Right ventricle myocardium inferior (tissue), 1 donor: Measurements from ENCODE around the gene ZSCAN22. TPM values are rescaled to one million over a fixed set of nuclear protein-coding genes. Genes with fewer than 3 reads are reported as not detected.
"Not testable (repeated sequence)": the region's sequence is repeated elsewhere in the genome, so short reads cannot be mapped to it uniquely, and the experiment has no call there.

Source experiments
- ATAC-seq: fragments of 200-7000 bp; cut with Tn5 transposase; one replicate; pipeline ENCODE4 v1.9.1; 2020; ENCODE audit warnings: mild to moderate bottlenecking, moderate library complexity
- DNase-seq: peaks from one replicate; pipeline ENCODE4 v3.0.0; 2021; ENCODE audit errors: missing footprints
- intact Hi-C: fragments of 100-400 bp; cut with DNase I; formaldehyde crosslinking; loops from one replicate; pipeline ENCODE4 v1.11.0; 2022
- total RNA-seq: library from RNA; stranded (reverse); fragmentation: NEBNext Ultra II Directional; extraction: Animal tissue kit (Norgen Biotek cat#: 25700); gene quantifications from one replicate; pipeline ENCODE4 v1.2.1, GENCODE V29; 2021
- donor health status: DM: no; HTN: yes; CAD: no; lungs with severe emphysema.

Gene ZSCAN22
- total RNA-seq, 1 donor from 2014 or later, result 1.8 TPM

DNA sequence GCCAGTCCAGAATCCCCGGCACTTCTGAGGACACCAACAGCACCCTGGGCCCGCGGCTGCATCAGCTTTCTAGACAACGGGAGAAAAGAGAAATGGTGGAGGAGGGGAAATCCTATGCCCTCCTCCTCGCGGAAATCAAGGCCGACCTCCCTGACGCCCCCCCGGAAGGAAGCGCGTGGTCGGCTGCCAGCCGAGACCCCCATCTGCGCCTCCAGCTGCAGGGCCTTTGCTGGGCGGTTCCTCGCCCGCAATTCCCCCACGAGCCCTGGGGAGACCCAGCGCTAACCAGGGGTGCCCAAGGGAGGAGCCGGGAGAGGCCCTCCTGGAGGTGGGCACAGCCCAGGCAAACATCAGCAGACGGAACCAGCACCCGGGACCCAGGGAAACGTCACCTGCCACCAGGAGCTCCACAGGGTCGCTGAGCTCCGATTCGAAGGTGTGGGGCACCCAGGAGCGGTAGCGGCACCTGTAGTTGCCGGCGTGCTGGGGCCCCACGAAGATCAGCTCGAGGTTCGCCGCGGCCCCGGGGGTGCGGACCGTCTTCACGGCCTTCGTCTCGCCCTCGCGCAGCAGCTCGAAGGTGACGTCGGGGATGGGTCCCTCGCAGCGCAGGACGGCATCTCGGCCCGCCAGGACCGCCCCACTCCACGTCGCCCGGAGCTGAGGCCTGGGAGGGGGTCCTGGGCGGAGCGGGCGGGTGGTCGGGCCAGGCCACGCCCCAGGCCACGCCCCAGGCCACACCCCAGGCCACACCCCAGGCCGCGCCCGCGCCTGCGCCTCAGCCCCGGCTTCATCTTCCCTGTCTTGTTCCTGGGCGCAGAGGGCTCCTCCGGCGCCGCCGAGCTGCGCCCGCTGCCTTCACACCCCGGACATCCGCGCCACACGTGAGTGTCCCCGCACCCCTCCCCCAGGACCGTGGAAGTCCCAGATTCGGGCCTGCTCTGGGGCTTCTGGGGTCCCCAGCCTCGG lies 20.5 kb downstream of the ZSCAN22 start:
- peak; percentile 96 for ATAC-seq
- intact Hi-C loops, result no loop called here
- peak; percentile 87 for DNase-seq

DNA sequence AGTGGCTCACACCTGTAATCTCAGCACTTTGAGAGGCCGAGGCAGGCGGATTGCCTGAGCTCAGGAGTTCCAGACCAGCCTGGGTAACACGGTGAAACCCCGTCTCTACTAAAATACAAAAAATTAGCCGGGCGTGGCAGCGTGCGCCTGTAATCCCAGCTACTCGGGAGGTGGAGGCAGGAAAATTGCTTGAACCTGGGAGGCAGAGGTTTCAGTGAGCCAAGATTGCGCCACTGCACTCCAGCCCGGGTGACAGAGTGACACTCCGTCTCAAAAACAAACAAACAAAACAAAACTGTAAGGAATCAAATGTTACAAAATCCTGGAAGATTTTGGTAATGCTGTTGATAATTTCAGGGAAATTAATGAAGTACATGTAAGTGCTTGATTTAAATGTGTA lies 21.3 kb downstream of the ZSCAN22 start:
- DNase-seq, ATAC-seq, intact Hi-C loops: not testable (repeated sequence)

DNA sequence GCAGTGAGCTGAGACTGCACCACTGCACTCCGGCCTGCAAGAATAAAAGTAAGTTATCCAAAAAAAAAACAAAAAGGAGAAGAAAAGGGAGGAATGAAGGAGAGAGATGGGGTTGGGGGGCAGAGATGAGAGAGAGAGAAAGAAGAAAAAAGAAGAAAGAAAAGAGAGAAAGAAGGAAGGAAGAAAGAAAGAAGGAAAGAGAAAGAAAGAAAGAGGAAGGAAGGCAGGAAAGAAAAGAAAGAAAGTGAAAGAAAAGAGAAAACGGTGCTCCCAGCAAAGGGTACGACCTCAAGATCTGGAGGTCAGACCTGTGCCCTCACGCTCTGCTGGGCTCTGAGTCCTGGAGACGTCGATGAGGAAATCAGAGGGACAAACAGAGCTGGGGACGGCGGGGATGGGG lies 22.8 kb downstream of the ZSCAN22 start:
- no peak for ATAC-seq
- intact Hi-C loops, result no loop called here
- DNase-seq, result no peak

DNA sequence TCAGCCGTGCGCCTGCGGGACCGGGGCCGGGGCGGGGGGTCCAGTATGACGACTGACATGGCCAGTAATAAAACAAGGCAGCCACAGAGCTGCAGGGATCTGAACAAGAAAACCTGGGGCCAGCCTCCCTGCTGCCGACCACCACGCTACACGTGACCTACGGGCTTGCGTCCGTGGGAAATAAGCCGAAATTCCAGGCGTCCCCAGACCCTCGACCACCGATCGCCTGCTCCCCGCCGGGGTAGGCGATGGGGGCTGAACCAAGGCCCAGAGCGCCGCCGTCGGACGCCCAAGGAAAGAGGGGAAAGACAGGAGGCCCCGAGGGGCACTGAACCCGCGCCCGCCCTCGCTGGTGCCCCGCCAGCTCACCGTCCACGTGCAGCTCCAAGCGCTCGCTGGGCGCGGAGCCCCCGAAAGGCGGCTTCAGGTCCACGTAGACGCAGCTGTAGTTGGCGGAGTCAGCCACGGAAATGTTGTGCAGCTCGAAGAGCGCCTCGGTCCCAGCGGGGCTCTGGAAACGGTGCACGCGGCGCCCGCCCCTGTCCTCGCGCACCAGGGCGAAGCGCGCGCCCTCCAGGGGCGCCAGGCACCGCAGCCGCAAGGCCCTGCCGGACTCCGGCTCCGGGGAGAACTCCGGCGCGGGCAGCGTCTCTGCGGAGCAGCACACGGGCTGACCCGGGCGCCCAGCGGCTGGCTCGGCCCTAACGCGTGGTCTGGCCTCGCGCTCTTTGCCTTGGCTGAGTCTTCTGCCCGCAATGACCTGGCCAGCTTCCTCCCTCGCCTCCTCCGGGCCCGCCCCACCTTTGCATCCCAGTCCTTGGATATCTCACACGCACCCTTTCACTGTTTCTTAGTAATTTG lies 23.4 kb downstream of the ZSCAN22 start:
- peak; percentile 37 for DNase-seq
- ATAC-seq, result no peak
- intact Hi-C loops, result no loop called here

DNA sequence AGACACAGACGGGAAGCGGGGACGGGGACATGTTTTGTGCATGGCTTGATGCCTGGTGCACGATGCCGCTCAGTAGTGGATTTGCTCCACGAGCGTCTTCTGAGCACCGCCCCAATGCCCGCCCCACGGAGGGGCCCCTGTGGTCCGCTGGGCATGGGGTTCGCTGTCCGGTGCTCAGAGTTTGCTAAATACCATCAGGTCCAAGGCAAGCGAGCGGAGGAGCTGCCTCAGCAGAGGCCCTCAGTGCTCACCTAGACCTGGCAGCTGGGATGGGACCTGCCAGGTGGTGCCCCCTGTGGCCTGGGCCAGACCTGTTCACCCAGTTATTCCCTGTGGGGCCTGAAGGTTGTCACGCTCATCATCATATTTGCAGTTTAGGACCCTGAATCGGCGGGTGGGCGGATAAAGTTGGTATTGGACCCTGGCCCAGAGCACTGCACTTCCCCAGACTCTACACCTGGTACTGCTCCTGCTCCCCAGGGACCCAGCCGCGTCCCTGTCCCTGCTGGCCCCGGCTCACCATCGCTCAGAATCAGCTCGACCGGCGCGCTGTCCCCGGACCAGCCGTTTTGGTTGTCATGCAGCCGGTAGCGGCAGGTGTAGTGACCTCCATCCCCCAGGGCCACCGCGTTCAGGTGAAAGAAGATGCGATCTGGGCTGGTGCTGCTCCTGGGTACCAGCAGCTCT lies 24.2 kb downstream of the ZSCAN22 start:
- intact Hi-C loops, result no loop called here
- DNase-seq (peak; percentile 65), ATAC-seq (no peak)

DNA sequence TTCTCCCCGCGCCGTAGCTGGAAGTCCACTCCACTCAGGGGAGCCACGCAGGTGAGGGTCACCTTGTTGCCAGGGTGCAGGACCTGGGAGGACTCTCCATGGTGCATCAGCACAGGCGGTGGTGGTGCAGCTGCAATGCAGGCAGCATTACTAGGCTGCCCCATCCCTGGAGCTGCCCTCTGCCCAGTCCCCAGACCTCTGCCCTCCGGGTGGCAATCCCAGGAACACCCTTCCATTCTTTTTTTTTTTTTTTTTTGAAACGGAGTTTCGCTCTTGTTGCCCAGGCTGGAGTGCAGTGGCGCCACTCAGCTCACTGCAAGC lies 24.7 kb downstream of the ZSCAN22 start:
- intact Hi-C loops, result no loop called here
- DNase-seq, result peak; percentile 30
- ATAC-seq, result no peak

DNA sequence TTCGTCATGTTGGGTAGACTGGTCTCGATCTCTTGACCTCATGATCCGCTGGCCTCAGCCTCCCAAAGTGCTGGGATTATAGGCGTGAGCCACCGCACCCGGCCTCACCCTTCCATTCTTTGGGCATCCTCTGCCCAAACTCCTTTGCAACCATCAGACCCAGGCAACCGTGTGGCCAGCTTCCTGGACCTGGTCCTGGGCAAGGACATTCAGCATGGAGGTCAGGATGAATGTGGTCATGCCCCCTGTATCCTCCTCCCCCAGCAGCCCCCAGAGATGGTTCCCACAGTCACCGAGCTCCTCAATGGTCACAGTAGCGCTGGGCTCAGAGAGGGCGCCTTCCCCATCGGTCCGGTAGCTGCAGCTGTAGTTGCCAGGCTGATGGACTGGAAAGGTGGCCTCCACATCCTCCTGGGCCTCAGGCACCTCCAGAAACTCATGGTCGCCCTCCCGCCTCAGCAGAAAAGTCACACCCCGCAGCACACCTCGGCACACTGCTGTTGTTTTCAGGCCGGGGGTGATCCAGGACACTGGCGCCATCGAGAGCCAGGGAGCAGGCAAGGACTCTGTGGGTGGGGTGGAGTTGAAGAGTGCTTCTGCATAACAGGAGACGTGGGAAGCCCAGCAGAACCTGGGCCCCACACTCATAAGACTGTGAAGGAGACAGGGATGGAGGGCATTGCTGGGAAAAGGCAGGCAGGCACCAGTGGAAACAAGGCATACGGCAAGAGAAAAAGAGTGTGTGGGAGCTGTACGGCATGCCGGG lies 25.4 kb downstream of the ZSCAN22 start:
- DNase-seq, result peak; percentile 37
- no peak for ATAC-seq
- intact Hi-C loops, result no loop called here

DNA sequence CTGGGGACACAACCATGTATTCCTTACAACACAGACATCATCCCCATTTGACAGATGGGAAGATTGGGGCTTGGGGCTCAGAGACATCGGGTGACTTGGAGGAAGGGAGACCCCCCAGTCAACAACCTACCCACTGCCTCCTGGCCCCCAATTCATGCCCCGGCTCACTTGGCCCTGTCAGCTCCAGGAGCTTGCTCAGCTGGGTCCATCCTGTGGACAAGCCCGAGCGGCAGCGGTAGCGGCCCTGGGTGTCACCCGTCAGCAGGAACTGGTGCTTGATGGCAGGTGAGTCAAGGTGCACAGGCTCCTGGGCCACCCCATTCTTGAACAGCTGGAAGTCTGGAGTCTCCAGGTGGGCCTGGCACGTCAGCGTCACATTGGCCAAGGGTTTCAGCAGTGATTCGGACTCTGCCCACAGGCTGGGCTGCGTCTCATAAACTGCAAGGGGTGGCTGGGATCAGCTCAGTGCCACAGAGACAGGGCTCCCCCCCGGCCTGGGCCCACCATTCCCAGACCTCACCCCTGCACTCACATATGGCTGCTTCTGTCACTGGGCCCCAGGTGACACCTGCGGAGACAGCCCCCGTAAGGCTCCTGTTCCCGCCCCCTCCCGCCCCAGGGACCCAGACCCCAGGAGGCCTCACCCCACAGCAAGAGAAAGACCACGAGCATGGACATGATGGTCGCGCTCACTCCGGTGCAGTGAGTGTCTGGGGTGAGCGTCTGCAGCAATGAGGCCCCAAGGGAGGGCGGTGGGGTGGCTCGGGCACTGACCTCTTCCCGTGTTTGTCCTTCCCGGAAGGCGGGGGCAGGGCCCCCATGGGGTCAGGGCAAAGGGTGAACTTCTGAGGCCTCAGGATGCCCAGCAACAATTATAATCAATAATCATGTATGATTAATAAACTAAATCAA lies 26.2 kb downstream of the ZSCAN22 start, which contains the start of gene A1BG:
Gene A1BG, minus strand, starts transcription at position 733 of the 912 bp plus-strand sequence. Its CDS starts 55 bp downstream, at position 678.
- DNase-seq (peak; percentile 31), ATAC-seq (no peak)
- intact Hi-C loops, result no loop called here

DNA sequence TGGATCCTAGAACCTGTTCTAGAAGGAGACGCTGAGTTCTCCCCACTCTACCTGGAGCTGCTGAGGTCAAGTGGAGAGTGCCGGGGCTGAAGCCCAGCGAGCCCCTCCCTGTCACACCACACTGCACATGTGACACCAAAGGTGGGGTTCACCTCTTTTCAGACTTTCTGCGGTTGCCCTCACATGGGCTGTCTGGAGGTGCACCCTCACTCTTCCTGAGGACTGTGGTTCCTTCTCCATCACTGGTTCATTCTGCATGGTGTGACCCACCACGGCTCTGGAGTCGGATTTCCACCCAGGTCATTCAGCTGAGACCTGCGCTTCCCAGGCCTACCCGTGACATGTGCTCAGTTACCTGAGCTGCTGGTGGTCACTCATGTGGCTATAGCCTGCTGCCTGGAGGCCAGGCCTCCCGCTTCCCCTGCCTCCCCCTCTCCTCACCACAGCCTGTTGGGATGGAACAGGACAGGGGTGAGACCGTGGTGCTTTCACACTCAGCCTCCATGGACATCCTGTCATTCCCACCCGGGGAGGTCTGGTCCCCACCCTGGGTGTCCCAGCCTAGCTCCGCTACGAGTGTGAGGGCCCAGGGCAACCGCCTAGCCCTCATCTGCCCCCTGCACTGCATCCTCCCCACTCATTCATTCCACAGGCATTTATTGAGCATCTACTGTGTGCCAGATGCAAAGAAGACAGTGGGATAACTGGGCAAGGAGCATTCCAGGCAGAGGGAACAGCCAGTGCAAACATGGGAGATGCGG lies 27.1 kb downstream of the ZSCAN22 start:
- intact Hi-C loops, result no loop called here
- DNase-seq, result peak; percentile 57
- ATAC-seq, result no peak

DNA sequence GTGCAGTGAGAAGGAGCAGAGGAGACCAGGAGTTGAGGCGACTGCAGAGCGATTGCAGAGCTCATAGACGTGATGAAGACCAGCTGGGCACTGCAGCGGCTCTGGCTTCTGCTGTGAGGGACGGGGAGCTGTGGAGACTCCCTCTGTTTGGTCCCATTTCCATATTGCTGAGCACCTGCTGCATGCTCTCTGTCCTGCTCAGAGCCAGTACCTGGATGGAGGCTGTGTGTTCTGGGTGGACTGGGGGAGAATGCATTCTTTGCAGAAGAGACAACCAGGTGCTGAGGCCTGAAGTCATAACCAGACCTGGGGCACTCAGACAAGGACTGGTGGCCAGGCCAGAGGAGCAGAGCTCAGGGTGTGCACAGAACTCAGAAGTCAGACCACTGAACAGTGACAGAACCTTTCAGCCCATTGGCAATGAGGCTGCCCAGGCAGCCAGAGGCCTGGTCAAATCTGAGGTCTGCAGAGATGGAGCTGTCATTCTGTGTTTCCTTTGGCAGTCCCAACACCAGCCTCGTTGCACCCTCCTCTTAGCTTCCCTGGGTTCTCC lies 27.8 kb downstream of the ZSCAN22 start:
- intact Hi-C loops, result no loop called here
- ATAC-seq, result no peak
- no peak for DNase-seq

DNA sequence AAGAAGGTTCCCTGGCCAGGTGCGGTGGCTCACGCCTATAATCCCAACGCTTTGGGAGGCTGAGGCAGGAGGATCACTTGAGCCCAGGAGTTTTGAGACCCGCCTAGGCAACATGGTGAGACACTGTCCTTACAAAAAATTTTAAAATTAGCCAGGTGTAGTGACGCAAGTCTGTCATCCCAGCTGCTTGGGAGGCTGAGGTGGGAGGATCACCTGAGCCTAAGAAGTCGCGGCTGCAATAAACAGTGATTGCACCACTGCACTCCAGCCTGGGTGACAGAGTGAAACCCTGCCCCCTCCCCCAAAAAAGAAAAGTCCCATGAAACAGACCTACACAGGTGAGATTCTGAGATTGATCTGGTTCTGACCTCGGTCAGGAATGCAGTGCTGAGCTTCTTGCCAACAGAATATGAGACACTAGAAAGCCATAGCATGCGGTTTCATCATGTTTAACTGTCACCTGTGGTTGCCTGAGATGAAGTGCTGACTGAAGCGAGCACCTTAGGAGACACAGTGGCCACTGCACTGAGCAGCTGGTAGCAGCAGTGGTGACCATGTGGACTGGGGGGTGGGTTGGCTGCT lies 28.5 kb downstream of the ZSCAN22 start:
- DNase-seq, result no peak
- ATAC-seq, result no peak
- intact Hi-C loops, result no loop called here

DNA sequence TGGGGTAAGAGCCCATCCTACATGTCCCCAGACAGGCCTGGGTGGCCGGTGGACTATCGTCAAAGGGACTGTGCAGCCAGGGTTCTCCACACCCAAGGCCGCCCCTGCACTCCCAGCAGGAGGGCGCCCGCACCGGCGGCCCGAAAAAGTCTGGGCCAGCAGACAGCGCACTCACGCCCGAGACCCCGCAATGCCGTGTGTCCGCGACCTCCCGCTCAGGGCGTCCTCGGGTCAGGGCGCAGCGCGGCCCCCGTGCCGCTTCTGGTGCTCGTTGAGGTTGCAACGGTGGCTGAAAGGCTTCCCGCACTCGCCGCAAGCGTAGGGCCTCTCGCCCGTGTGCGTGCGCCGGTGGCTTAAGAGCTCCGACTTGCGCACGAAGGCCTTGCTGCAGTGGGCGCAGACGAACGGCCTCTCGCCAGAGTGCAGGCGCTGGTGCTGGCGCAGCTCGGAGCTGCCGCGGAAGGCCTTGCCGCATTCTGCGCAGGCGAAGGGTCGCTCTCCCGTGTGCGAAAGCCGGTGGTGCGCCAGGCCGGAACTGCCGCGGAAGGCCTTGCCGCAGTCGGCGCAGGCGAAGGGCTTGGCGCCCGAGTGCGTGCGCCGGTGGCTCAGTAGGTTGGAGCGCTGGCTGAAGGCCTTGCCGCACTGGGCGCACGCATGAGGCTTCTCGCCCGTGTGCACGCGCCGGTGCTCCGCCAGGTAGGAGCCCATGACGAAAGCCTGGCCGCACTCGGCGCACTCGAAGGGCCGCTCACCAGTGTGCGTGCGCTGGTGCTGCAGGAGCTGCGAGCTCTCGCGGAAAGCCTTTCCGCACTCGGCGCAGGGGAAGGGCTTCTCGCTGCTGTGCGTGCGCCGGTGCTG lies 29.3 kb downstream of the ZSCAN22 start:
- ATAC-seq (peak; percentile 33), DNase-seq (peak; percentile 55)
- intact Hi-C loops, result no loop called here

DNA sequence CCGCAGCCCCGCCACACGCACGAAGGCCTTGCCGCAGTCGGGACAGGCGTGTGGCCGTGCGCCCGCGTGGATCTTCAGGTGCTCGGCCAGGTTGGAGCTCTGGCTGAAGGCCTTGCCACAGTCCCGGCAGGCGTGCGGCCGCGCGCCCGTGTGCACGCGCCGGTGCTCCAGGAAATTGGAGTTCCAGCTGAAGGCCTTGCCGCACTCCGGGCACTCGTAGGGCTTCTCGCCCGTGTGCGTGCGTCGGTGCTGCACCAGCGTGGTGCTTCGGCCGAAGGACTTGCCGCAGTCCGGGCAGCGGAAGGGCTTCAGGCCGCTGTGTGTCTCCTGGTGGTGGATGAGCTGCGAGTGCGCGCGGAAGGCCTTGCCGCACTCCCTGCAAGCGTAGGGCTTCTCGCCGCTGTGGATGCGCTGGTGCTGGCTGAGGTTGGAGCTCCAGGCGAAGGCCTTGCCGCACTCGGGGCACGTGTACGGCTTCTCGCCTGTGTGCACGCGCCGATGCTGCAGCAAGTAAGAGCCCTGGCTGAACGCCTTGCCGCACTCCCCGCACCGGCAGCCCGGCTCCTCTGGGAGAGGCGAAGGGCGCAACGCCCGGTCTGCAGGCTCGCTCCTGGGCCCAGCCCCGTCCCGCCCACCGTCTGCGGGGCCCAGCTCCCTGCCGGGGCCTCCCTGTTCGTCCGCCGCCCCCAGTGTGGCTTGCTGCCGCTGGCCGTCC lies 30.1 kb downstream of the ZSCAN22 start:
- DNase-seq (peak; percentile 39), ATAC-seq (no peak)
- intact Hi-C loops, result no loop called here

DNA sequence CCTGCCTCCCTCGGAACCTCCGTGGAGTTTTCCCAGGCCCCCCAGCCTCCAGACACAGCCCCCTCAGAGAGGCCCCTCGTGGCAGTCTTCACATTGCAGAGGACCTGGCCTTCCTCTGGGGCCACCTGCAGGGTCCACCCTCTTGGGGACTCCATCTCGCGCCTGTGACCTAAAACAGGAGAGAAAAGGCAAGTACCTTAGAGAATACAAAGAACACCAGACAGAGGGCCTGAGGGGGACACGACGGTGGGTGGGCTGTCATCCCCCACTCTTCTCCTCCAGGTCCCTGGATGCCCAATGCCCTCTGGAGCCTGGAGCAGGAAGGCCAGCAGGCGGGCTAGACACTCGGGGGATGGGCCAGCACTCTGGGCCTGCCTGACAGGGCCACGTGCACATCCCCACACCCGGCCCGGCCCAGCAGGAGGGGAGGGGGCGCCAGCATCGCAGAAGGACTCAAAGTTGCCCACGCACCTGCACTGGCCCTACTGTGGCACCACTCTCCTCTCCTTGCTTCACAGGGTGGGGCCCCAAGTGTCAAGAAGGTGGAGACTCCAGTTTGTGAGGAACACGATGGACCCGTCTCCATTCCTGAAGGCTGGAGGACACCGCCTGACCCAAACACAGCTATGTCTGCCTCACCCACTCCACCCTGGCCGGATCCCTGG lies 30.8 kb downstream of the ZSCAN22 start:
- intact Hi-C loops, result no loop called here
- peak; percentile 28 for DNase-seq
- no peak for ATAC-seq
